ENCODE data around the gene GALP. TPM values are rescaled to one million over a fixed set of nuclear protein-coding genes. Genes with fewer than 3 reads are reported as not detected.

GALP gene
- total RNA-seq, 1 donor from 2014 or later: not detected

DNA sequence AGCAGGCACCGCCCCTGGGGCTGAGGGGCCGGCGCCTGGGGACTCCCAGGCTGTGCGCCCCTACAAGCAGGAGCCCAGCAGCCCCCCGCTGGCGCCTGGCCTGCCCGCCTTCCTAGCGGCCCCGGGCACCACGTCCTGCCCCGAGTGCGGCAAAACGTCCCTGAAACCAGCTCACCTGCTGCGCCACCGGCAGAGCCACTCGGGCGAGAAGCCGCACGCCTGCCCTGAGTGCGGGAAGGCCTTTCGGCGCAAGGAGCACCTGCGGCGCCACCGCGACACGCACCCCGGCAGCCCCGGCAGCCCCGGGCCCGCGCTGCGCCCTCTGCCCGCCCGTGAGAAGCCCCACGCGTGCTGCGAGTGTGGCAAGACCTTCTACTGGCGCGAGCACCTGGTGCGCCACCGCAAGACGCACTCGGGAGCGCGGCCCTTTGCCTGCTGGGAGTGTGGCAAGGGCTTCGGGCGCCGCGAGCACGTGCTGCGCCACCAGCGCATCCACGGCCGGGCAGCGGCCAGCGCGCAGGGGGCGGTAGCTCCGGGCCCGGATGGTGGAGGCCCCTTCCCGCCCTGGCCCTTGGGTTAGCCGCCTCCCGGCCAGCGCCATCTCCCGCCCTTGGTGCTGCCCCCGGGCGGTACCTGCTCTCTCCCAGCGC lies 16.1 kb upstream of the GALP start:
- peaks cover 3% of the 10 kb centered on the region for H3K4me1 Mint-ChIP-seq
- ChIA-PET CTCF (no interaction called here), POLR2A (no interaction called here)
- H3K27me3 Mint-ChIP-seq: no peaks in the 10 kb centered on the region
- intact Hi-C loops (cut with micrococcal nuclease): no loop called here
- no peaks in the 10 kb centered on the region for H3K9me3 Mint-ChIP-seq
- H3K4me3 Mint-ChIP-seq: no peak overlapping the region
- no peak overlapping the region for H3K27ac Mint-ChIP-seq
- TF ChIP-seq CTCF (IDR thresholded peaks at IDR 0.05): no peak
- H3K36me3 Mint-ChIP-seq (ENCODE audit: low read depth): peaks cover 44% of the 10 kb centered on the region
- DNase-seq (no peak), ATAC-seq (ENCODE audit: low read depth) (no peak)

DNA sequence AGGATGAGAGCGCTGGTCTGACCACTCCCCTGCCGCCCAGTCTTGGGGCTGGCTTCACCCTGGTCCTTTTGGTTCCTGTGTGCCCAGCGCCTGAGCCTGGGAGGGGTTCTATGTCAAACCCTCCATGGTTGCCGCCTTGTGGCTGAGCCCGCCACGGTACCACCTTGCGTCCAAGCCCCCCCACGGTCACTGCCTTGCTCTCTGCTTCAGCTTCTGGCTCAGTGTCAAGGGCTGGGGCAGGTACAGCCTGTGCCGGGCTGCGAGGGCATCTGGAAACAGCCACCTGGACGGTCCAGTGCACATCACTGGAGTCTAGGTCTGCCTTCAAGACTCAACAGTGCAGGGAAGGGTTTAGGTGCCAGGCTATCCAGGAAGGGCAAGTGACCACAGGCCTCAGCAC lies 14.3 kb upstream of the GALP start:
- peaks cover 27% of the 10 kb centered on the region for H3K36me3 Mint-ChIP-seq (ENCODE audit: low read depth)
- H3K9me3 Mint-ChIP-seq: no peaks in the 10 kb centered on the region
- H3K4me3 Mint-ChIP-seq: no peak overlapping the region
- DNase-seq (no peak), ATAC-seq (ENCODE audit: low read depth) (no peak)
- peaks cover 2% of the 10 kb centered on the region for H3K27me3 Mint-ChIP-seq
- intact Hi-C loops (cut with micrococcal nuclease): no loop called here
- no peak for TF ChIP-seq CTCF (IDR thresholded peaks at IDR 0.05)
- POLR2A ChIA-PET: no interaction called here
- H3K27ac Mint-ChIP-seq: no peak overlapping the region
- CTCF ChIA-PET: no interaction called here
- H3K4me1 Mint-ChIP-seq: peaks cover 3% of the 10 kb centered on the region

- TF ChIP-seq CTCF (IDR thresholded peaks at IDR 0.05): no peak
- CTCF ChIA-PET: interaction anchor here (1.0 kb wide), 1 partner anchor 96 kb away, joined by 3 read pairs; no protein-coding TSS in a partner anchor
- Mint-ChIP-seq H3K4me1 (peaks cover 3% of the 10 kb centered on the region), H3K36me3 (ENCODE audit: low read depth) (peaks cover 24% of the 10 kb centered on the region), H3K9me3 (no peaks in the 10 kb centered on the region), H3K27me3 (peaks cover 2% of the 10 kb centered on the region), H3K27ac (no peak overlapping the region), H3K4me3 (no peak overlapping the region)
- DNase-seq: no peak
- no peak for ATAC-seq (ENCODE audit: low read depth)
- intact Hi-C loops (cut with micrococcal nuclease): no loop called here
- POLR2A ChIA-PET: no interaction called here
Observed at GRCh38 chr19:56162258-56162657, 13.6 kb upstream of the GALP start.

DNA sequence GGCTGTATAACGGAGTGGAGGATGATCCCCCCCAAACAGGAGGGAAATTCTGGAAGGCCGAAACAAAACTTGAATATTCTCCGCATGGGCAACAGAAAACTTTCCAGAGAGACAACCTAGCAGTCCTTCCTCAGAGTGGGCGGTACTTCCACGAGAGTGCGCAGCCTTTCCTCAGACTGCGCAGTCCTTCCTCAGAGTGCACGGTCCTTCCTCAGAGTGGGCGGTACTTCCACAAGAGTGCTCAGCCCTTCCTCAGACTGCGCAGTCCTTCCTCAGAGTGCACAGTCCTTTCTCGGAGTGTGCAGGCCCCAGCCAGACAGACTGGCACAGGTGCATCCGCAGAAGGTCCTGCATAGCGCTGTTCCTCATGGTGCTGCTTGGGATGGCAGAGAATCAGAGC lies 12.7 kb upstream of the GALP start:
- ChIA-PET POLR2A (no interaction called here), CTCF (interaction anchor here (1.0 kb wide), 1 partner anchor 97 kb away, joined by 3 read pairs; no protein-coding TSS in a partner anchor)
- ATAC-seq (ENCODE audit: low read depth) (no peak), DNase-seq (no peak)
- Mint-ChIP-seq H3K36me3 (ENCODE audit: low read depth) (peaks cover 18% of the 10 kb centered on the region), H3K9me3 (no peaks in the 10 kb centered on the region), H3K27me3 (peaks cover 2% of the 10 kb centered on the region), H3K4me3 (no peak overlapping the region), H3K27ac (no peak overlapping the region), H3K4me1 (peaks cover 3% of the 10 kb centered on the region)
- intact Hi-C loops (cut with micrococcal nuclease): no loop called here
- TF ChIP-seq CTCF (IDR thresholded peaks at IDR 0.05): no peak

DNA sequence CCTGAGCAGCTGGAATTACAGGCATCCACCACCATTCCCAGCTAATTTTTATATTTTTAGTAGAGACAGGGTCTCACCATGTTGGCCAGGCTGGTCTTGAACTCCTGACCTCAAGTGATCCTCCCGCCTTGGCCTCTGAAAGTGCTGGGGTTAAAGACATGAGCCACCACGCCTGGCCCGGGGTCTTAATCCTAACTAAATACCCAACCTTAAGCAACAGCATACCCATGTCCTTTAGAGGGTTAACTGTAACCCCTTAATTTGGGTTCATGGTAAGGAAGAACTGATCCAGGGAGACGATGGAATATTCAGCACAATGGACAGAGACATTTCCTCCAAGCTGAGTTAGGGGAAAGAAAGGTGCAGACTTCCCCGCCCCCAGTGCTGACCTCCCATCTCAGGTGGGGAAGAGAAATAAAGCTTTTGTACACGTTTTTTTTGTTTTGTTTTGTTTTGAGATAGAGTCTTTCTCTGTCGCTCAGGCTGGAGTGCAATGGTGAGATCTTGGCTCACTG lies 8.7 kb upstream of the GALP start:
- Mint-ChIP-seq H3K4me3 (no peak overlapping the region), H3K27ac (no peak overlapping the region), H3K27me3 (peaks cover 2% of the 10 kb centered on the region), H3K9me3 (no peaks in the 10 kb centered on the region), H3K4me1 (peaks cover 3% of the 10 kb centered on the region), H3K36me3 (ENCODE audit: low read depth) (no peaks in the 10 kb centered on the region)
- no peak for TF ChIP-seq CTCF (IDR thresholded peaks at IDR 0.05)
- ATAC-seq (ENCODE audit: low read depth): no peak
- CTCF ChIA-PET: interaction anchor here (2.4 kb wide), 1 partner anchor 86 kb away, joined by 8 read pairs; no protein-coding TSS in a partner anchor
- intact Hi-C loops (cut with micrococcal nuclease): no loop called here
- no peak for DNase-seq
- POLR2A ChIA-PET: no interaction called here
